Sciatic nerve (tissue), 2 donors: Measurements from ENCODE around the gene GPR137B. TPM values are rescaled to one million over a fixed set of nuclear protein-coding genes. Genes with fewer than 3 reads are reported as not detected.
A peak's percentile ranks its signal among the peaks of the same experiment; 100 is the strongest.
"Not testable (repeated sequence)": the region's sequence is repeated elsewhere in the genome, so short reads cannot be mapped to it uniquely, and the experiment has no call there.

ENCODE experiments used
- ATAC-seq: fragments of 200-7000 bp; cut with Tn5 transposase; one replicate; pipeline ENCODE4 v1.9.1; 2020; ENCODE audit warnings: mild to moderate bottlenecking, moderate library complexity
- DNase-seq: peaks from one replicate; pipeline ENCODE4 v3.0.0-alpha.2; 2020; ENCODE audit warnings: low spot score
- intact Hi-C: fragments of 100-400 bp; cut with DNase I; formaldehyde crosslinking; loops from one replicate; pipeline ENCODE4 v1.14.2; 2022
- total RNA-seq: library from RNA; stranded (reverse); fragmentation: NEBNext Ultra II Directional; extraction: Animal tissue kit (Norgen Biotek cat#: 25700); gene quantifications from one replicate; pipeline ENCODE4 v1.2.1, GENCODE V29; 2021
- donor health status: DM: no; HTN: no; CAD: no.
- donor health status: DM: no; HTN: no; CAD: no.

GPR137B gene
- 91.6 TPM for total RNA-seq

GRCh38 chr1:236142253-236143103 lies at the start of gene GPR137B:
TSS of gene GPR137B (plus strand) at chr1:236142539. CDS start at chr1:236142623, 84 bp downstream.
- ATAC-seq (peak; percentile 33), DNase-seq (peak; percentile 78)
- intact Hi-C loops, result no loop called here

- DNase-seq, result no peak
- intact Hi-C loops, result no loop called here
- ATAC-seq, result no peak
Observed at GRCh38 chr1:236092899-236093298, 49.4 kb upstream of the GPR137B start.

- ATAC-seq (no peak), DNase-seq (no peak)
- intact Hi-C loops, result no loop called here
Observed at GRCh38 chr1:236095705-236096520, 46.4 kb upstream of the GPR137B start.

GRCh38 chr1:236096660-236097482 lies 45.5 kb upstream of the GPR137B start:
- not testable (repeated sequence) for ATAC-seq
- DNase-seq, result peak; percentile 91

GRCh38 chr1:236098267-236098666 lies 44.1 kb upstream of the GPR137B start:
- DNase-seq (no peak), ATAC-seq (no peak)
- intact Hi-C loops, result no loop called here

More at GRCh38 chr1:236096660-236097482, 45.5 kb upstream of the GPR137B start:
- intact Hi-C loops, result not testable (repeated sequence)

- ATAC-seq, result peak; percentile 83
Observed at GRCh38 chr1:236099355-236099974, 42.9 kb upstream of the GPR137B start.

GRCh38 chr1:236100799-236101198 lies 41.5 kb upstream of the GPR137B start:
- ATAC-seq (no peak), DNase-seq (no peak)
- intact Hi-C loops, result loop anchor here (10.0 kb wide), 1 partner anchor 394 kb away; no protein-coding TSS in a partner anchor

More at GRCh38 chr1:236099355-236099974, 42.9 kb upstream of the GPR137B start:
- intact Hi-C loops, result no loop called here
- DNase-seq, result no peak

- intact Hi-C loops, result loop anchor here (1.0 to 10.0 kb wide), 2 partner anchors 46 to 393 kb away; no protein-coding TSS in a partner anchor
- ATAC-seq, result no peak
Observed at GRCh38 chr1:236101233-236102200, 40.8 kb upstream of the GPR137B start.

GRCh38 chr1:236102611-236103010 lies 39.7 kb upstream of the GPR137B start:
- no peak for DNase-seq
- intact Hi-C loops, result loop anchor here (1.0 to 10.0 kb wide), 2 partner anchors 45 to 392 kb away; no protein-coding TSS in a partner anchor
- ATAC-seq, result no peak

More at GRCh38 chr1:236101233-236102200, 40.8 kb upstream of the GPR137B start:
- no peak for DNase-seq

- DNase-seq, result no peak
- ATAC-seq, result no peak
- intact Hi-C loops, result loop anchor here (10.0 kb wide), 1 partner anchor 392 kb away; no protein-coding TSS in a partner anchor
Observed at GRCh38 chr1:236103059-236103458, 39.3 kb upstream of the GPR137B start.

- ATAC-seq (peak; percentile 61), DNase-seq (no peak)
- intact Hi-C loops, result loop anchor here (10.0 kb wide), 1 partner anchor 391 kb away; no protein-coding TSS in a partner anchor
Observed at GRCh38 chr1:236103646-236104218, 38.6 kb upstream of the GPR137B start.

GRCh38 chr1:236107121-236107907 lies 35.0 kb upstream of the GPR137B start:
- ATAC-seq (no peak), DNase-seq (no peak)
- intact Hi-C loops, result loop anchor here (10.0 kb wide), 1 partner anchor 387 kb away; no protein-coding TSS in a partner anchor

- no peak for DNase-seq
- intact Hi-C loops, result loop anchor here (10.0 kb wide), 1 partner anchor 387 kb away; no protein-coding TSS in a partner anchor
- ATAC-seq, result no peak
Observed at GRCh38 chr1:236108027-236108648, 34.2 kb upstream of the GPR137B start.

- DNase-seq (no peak), ATAC-seq (no peak)
- intact Hi-C loops, result no loop called here
Observed at GRCh38 chr1:236110137-236110536, 32.2 kb upstream of the GPR137B start.

GRCh38 chr1:236111527-236112331 lies 30.6 kb upstream of the GPR137B start:
- DNase-seq (no peak), ATAC-seq (no peak)
- intact Hi-C loops, result no loop called here
